CD4-positive, CD25-positive, alpha-beta regulatory T cell (primary cell): ENCODE measurements around the gene MTA1. TPM values are rescaled to one million over a fixed set of nuclear protein-coding genes. Genes with fewer than 3 reads are reported as not detected.
A peak's percentile ranks its signal among the peaks of the same experiment; 100 is the strongest.

ENCODE experiments used
- ATAC-seq, 2 donors: fragments of 150-1000 bp; cut with Tn5 transposase; one replicate each; pipeline ENCODE4 v1.10.0; 2021; ENCODE audit warnings: low read depth in 2 of 2, moderate number of reproducible peaks in 2 of 2, moderate library complexity in 1 of 2
- DNase-seq, 3 donors: peaks; one replicate each; pipeline versions ENCODE4 v3.0.0 to v3.0.0-alpha.2; 2012 to 2022; ENCODE audit warnings: mixed read lengths in 1 of 3
- H3K27ac ChIP-seq: one replicate; pipeline ENCODE4 v1.7.0; 2013; ENCODE audit warnings: mild to moderate bottlenecking, low read length; ENCODE audit not compliant: insufficient read depth, poor library complexity, severe bottlenecking
- H3K27me3 ChIP-seq: one replicate; pipeline ENCODE4 v1.7.0; 2013; ENCODE audit warnings: low read length; ENCODE audit not compliant: control insufficient read depth, insufficient read depth
- H3K36me3 ChIP-seq: one replicate; pipeline ENCODE4 v1.7.0; 2013; ENCODE audit warnings: mild to moderate bottlenecking, low read length, moderate library complexity; ENCODE audit not compliant: control insufficient read depth, insufficient read depth
- H3K4me1 ChIP-seq: 2 replicates; pipeline ENCODE4 v1.7.0; 2013; ENCODE audit warnings: mild to moderate bottlenecking, low read length; ENCODE audit not compliant: insufficient read depth, control insufficient read depth, poor library complexity, severe bottlenecking
- H3K4me3 ChIP-seq: one replicate; pipeline ENCODE4 v1.7.0; 2013; ENCODE audit warnings: low read depth, mild to moderate bottlenecking, low read length, moderate library complexity
- H3K9me3 ChIP-seq, 2 experiments: 1 replicate in 1 of 2; 2 replicates in 1 of 2; pipeline ENCODE4 v1.7.0; 2013; ENCODE audit warnings: low read length in 2 of 2, mild to moderate bottlenecking in 1 of 2, moderate library complexity in 1 of 2; ENCODE audit not compliant: control insufficient read depth in 2 of 2
- H3K27ac Mint-ChIP-seq, 3 donors: one replicate each; pipeline ENCODE4 v1.8.0; 2020 to 2022; ENCODE audit warnings: mild to moderate bottlenecking in 3 of 3, mixed read lengths in 3 of 3, moderate library complexity in 2 of 3
- H3K27me3 Mint-ChIP-seq: one replicate; pipeline ENCODE4 v1.8.0; 2022; ENCODE audit warnings: mild to moderate bottlenecking, mixed read lengths
- H3K36me3 Mint-ChIP-seq: one replicate; pipeline ENCODE4 v1.8.0; 2020; ENCODE audit warnings: mixed read lengths
- H3K4me1 Mint-ChIP-seq, 4 donors: one replicate each; pipeline ENCODE4 v1.8.0; 2020 to 2022; ENCODE audit warnings: mixed read lengths in 4 of 4, mild to moderate bottlenecking in 1 of 4
- H3K4me3 Mint-ChIP-seq, 4 donors: one replicate each; pipeline ENCODE4 v1.8.0; 2020 to 2022; ENCODE audit warnings: mild to moderate bottlenecking in 4 of 4, mixed read lengths in 4 of 4, moderate library complexity in 3 of 4
- H3K9me3 Mint-ChIP-seq, 7 donors: one replicate each; pipeline ENCODE4 v1.8.0; 2020 to 2022; ENCODE audit warnings: mixed read lengths in 7 of 7, mild to moderate bottlenecking in 3 of 7, moderate library complexity in 2 of 7
- polyA plus RNA-seq, 4 donors: library from polyadenylated mRNA; unstranded; fragments of 300-500 nt; fragmentation: Illumina TruSeq; gene quantifications; one replicate each; pipeline ENCODE4 v1.2.3, GENCODE V29; 2021
- total RNA-seq: library from RNA; stranded (reverse); gene quantifications from one replicate; pipeline ENCODE4 v1.2.3, GENCODE V29; 2022

The MTA1 gene
- total and polyA plus RNA-seq, 5 donors from 2014 or later, result 2.5 to 123 (median 3.1) TPM

GRCh38 chr14:105461903-105462302, 42.3 kb downstream of the MTA1 start:
- Histone ChIP-seq H3K27ac (no peak overlapping the region), H3K36me3 (peaks cover 10% of the 10 kb centered on the region), H3K4me1 (no peaks in the 10 kb centered on the region), H3K9me3 (no peaks in the 10 kb centered on the region), H3K27me3 (no peaks in the 10 kb centered on the region), H3K4me3 (no peak overlapping the region)
- no peak for ATAC-seq
- no peaks in the 10 kb centered on the region for H3K36me3 Mint-ChIP-seq
- H3K9me3 Mint-ChIP-seq, result no peaks in the 10 kb centered on the region
- no peaks in the 10 kb centered on the region for H3K4me1 Mint-ChIP-seq
- no peaks in the 10 kb centered on the region for H3K27me3 Mint-ChIP-seq
- peak overlapping the region in 1 of 4 donors; percentile 52 for H3K4me3 Mint-ChIP-seq
- no peak overlapping the region for H3K27ac Mint-ChIP-seq
- no peak for DNase-seq

GRCh38 chr14:105464501-105464900, 44.9 kb downstream of the MTA1 start:
- no peak overlapping the region for H3K27ac Mint-ChIP-seq
- Histone ChIP-seq H3K36me3 (peaks cover 10% of the 10 kb centered on the region), H3K27ac (no peak overlapping the region), H3K27me3 (no peaks in the 10 kb centered on the region), H3K9me3 (no peaks in the 10 kb centered on the region), H3K4me3 (no peak overlapping the region), H3K4me1 (no peaks in the 10 kb centered on the region)
- no peaks in the 10 kb centered on the region for H3K27me3 Mint-ChIP-seq
- no peaks in the 10 kb centered on the region for H3K4me1 Mint-ChIP-seq
- ATAC-seq, result no peak
- H3K4me3 Mint-ChIP-seq, result no peak overlapping the region
- H3K9me3 Mint-ChIP-seq, result no peaks in the 10 kb centered on the region
- no peak for DNase-seq
- H3K36me3 Mint-ChIP-seq, result no peaks in the 10 kb centered on the region

GRCh38 chr14:105465209-105466031, 45.8 kb downstream of the MTA1 start:
- no peak overlapping the region for H3K4me3 Mint-ChIP-seq
- H3K36me3 Mint-ChIP-seq, result no peaks in the 10 kb centered on the region
- Histone ChIP-seq H3K36me3 (peaks cover 10% of the 10 kb centered on the region), H3K4me1 (no peaks in the 10 kb centered on the region), H3K4me3 (no peak overlapping the region), H3K27me3 (no peaks in the 10 kb centered on the region), H3K9me3 (no peaks in the 10 kb centered on the region), H3K27ac (no peak overlapping the region)
- ATAC-seq (no peak), DNase-seq (no peak)
- H3K27ac Mint-ChIP-seq, result no peak overlapping the region
- H3K27me3 Mint-ChIP-seq, result no peaks in the 10 kb centered on the region
- no peaks in the 10 kb centered on the region for H3K9me3 Mint-ChIP-seq
- no peaks in the 10 kb centered on the region for H3K4me1 Mint-ChIP-seq

- no peak for ATAC-seq
- H3K27ac ChIP-seq, result no peak overlapping the region
Measured at GRCh38 chr14:105466531-105467248, 47.1 kb downstream of the MTA1 start.

GRCh38 chr14:105467249-105467941, 47.8 kb downstream of the MTA1 start:
- no peaks in the 10 kb centered on the region for H3K27me3 Mint-ChIP-seq
- H3K36me3 ChIP-seq, result no peaks in the 10 kb centered on the region
- H3K4me1 ChIP-seq, result no peaks in the 10 kb centered on the region
- H3K9me3 Mint-ChIP-seq, result no peaks in the 10 kb centered on the region
- no peak for DNase-seq
- H3K36me3 Mint-ChIP-seq, result no peaks in the 10 kb centered on the region
- H3K9me3 ChIP-seq, result no peaks in the 10 kb centered on the region
- peak overlapping the region in 1 of 3 donors; percentile 14 for H3K27ac Mint-ChIP-seq
- H3K27me3 ChIP-seq, result no peaks in the 10 kb centered on the region
- no peak for ATAC-seq
- no peak overlapping the region for H3K4me3 ChIP-seq
- no peak overlapping the region for H3K27ac ChIP-seq
- H3K4me1 Mint-ChIP-seq, result no peaks in the 10 kb centered on the region
- no peak overlapping the region for H3K4me3 Mint-ChIP-seq

More at GRCh38 chr14:105466531-105467248, 47.1 kb downstream of the MTA1 start:
- DNase-seq, result no peak
- H3K9me3 ChIP-seq, result no peaks in the 10 kb centered on the region
- no peak overlapping the region for H3K4me3 ChIP-seq
- no peaks in the 10 kb centered on the region for H3K27me3 ChIP-seq
- Mint-ChIP-seq H3K27ac (peak overlapping the region in 1 of 3 donors; percentile 14), H3K4me3 (no peak overlapping the region), H3K9me3 (no peaks in the 10 kb centered on the region), H3K4me1 (no peaks in the 10 kb centered on the region), H3K27me3 (no peaks in the 10 kb centered on the region), H3K36me3 (no peaks in the 10 kb centered on the region)
- H3K4me1 ChIP-seq, result no peaks in the 10 kb centered on the region
- H3K36me3 ChIP-seq, result peaks cover 1% of the 10 kb centered on the region

GRCh38 chr14:105467942-105468471, 48.4 kb downstream of the MTA1 start:
- ATAC-seq, result no peak
- no peak overlapping the region for H3K4me3 Mint-ChIP-seq
- no peaks in the 10 kb centered on the region for H3K9me3 ChIP-seq
- no peaks in the 10 kb centered on the region for H3K9me3 Mint-ChIP-seq
- DNase-seq, result no peak
- H3K27me3 Mint-ChIP-seq, result no peaks in the 10 kb centered on the region
- no peak overlapping the region for H3K27ac ChIP-seq
- no peak overlapping the region for H3K4me3 ChIP-seq
- H3K36me3 Mint-ChIP-seq, result no peaks in the 10 kb centered on the region
- H3K36me3 ChIP-seq, result no peaks in the 10 kb centered on the region
- H3K4me1 ChIP-seq, result no peaks in the 10 kb centered on the region
- no peak overlapping the region for H3K27ac Mint-ChIP-seq
- no peaks in the 10 kb centered on the region for H3K27me3 ChIP-seq
- no peaks in the 10 kb centered on the region for H3K4me1 Mint-ChIP-seq

GRCh38 chr14:105468621-105469241, 49.1 kb downstream of the MTA1 start:
- peaks cover 6% of the 10 kb centered on the region for H3K4me1 ChIP-seq
- no peak overlapping the region for H3K4me3 Mint-ChIP-seq
- DNase-seq (no peak), ATAC-seq (no peak)
- H3K27me3 Mint-ChIP-seq, result no peaks in the 10 kb centered on the region
- H3K9me3 Mint-ChIP-seq, result no peaks in the 10 kb centered on the region
- H3K4me3 ChIP-seq, result no peak overlapping the region
- H3K27ac ChIP-seq, result no peak overlapping the region
- H3K4me1 Mint-ChIP-seq, result peaks cover 0 to 5% (median 0%) of the 10 kb centered on the region in 4 donors
- no peaks in the 10 kb centered on the region for H3K36me3 ChIP-seq
- H3K27me3 ChIP-seq, result no peaks in the 10 kb centered on the region
- H3K9me3 ChIP-seq, result no peaks in the 10 kb centered on the region
- no peaks in the 10 kb centered on the region for H3K36me3 Mint-ChIP-seq
- H3K27ac Mint-ChIP-seq, result no peak overlapping the region
